ENCODE results near the gene PLBD2. TPM values are rescaled to one million over a fixed set of nuclear protein-coding genes. Genes with fewer than 3 reads are reported as not detected.
A peak's percentile ranks its signal among the peaks of the same experiment; 100 is the strongest.

Gene PLBD2
- total and polyA plus RNA-seq, 9 of the 15 experiments (the other 6 are each of a cell fraction or from before 2014, with no cell fraction given) = 2.4 to 37.4 (median 6.0) TPM

DNA sequence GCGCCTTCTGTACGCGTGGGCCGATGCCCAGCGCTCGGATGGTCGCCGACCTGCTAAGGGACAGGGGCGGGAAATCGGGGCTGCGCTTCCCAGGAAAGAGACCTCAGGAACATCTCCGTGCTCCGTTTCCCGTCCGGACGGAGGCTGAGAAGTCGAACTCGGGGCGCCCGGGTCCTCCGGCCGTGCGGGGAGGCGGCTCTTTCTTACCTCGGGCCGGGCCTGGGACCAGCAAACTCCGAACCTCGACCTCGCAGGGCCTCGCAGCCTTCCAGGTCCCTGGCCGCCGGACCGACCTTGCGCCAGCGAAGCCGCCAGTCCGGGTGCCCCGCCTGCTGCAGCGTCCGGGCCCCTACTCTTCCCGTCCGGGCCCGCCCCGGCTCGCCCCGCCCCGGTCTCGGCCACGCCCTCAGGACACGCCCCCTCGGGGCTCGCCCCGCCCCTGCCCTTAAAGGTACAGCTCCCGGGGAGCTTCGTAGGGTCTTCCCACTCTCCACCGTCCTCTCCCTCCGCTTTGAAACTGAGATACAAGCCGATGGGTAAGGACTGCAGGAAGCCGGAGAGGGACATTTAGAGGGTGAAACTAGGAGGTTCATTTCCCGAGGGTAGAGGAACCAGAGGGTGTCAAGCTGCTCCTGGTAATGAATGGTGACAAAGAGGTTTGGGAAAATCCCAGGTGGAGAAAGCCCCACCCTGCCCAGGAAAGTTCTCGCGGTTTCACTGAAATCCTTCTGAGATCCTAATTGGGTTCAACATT, 23.4 kb upstream of the PLBD2 start, which contains the start of gene SLC8B1 (continued):
- TF ChIP-seq TCFL5 (CRISPR knock-in tag; conservative IDR thresholded peaks at IDR 0.05) (no peak), ZNF707 (CRISPR knock-in tag; conservative IDR thresholded peaks at IDR 0.05) (peak; percentile 90), ARHGAP35 (IDR thresholded peaks at IDR 0.05; ENCODE audit: partially characterized antibody) (no peak), SRSF9 (IDR thresholded peaks at IDR 0.05; ENCODE audit: borderline replicate concordance, low read depth, low read length) (no peak), RHOXF2B (CRISPR knock-in tag; conservative IDR thresholded peaks at IDR 0.05) (no peak), RFX1 (IDR thresholded peaks at IDR 0.05) (no peak)
- TF ChIP-seq, protein P1, sequence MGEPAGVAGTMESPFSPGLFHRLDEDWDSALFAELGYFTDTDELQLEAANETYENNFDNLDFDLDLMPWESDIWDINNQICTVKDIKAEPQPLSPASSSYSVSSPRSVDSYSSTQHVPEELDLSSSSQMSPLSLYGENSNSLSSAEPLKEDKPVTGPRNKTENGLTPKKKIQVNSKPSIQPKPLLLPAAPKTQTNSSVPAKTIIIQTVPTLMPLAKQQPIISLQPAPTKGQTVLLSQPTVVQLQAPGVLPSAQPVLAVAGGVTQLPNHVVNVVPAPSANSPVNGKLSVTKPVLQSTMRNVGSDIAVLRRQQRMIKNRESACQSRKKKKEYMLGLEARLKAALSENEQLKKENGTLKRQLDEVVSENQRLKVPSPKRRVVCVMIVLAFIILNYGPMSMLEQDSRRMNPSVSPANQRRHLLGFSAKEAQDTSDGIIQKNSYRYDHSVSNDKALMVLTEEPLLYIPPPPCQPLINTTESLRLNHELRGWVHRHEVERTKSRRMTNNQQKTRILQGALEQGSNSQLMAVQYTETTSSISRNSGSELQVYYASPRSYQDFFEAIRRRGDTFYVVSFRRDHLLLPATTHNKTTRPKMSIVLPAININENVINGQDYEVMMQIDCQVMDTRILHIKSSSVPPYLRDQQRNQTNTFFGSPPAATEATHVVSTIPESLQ (CRISPR knock-in tag; IDR thresholded peaks at IDR 0.05) = 0 out of 2 replicates have a peak, but pooled peaks have one; percentile 14
- TF ChIP-seq, protein P2, sequence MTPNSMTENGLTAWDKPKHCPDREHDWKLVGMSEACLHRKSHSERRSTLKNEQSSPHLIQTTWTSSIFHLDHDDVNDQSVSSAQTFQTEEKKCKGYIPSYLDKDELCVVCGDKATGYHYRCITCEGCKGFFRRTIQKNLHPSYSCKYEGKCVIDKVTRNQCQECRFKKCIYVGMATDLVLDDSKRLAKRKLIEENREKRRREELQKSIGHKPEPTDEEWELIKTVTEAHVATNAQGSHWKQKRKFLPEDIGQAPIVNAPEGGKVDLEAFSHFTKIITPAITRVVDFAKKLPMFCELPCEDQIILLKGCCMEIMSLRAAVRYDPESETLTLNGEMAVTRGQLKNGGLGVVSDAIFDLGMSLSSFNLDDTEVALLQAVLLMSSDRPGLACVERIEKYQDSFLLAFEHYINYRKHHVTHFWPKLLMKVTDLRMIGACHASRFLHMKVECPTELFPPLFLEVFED (CRISPR knock-in tag; conservative IDR thresholded peaks at IDR 0.05) = 0 out of 2 replicates have a peak, but pooled peaks have one; percentile 17

Measured in K562 (cell line).